Measurements from ENCODE around the gene FHIT.

FHIT gene

DNA sequence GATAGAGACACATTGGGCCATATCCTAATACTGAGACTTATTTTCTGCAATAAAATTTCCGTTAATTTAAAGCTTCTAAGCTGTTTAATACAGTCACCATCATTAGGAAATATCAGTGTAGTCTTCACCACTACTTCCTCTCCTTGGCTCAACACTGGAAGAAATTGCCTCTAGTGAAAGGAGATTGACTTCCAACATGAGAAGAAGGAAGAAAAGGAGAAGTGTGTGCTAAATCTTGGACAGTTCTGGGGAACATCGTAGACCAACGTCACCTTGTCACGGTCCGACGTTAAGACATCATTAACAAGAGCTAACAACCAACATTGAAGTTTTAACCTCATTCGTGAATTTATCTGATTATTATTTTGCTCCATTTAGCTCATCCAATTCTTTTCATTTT, 1214.4 kb downstream of the FHIT start:
- in situ Hi-C loops (cut with MboI; ENCODE audit: low sequenced_read_pairs) = no loop called here

DNA sequence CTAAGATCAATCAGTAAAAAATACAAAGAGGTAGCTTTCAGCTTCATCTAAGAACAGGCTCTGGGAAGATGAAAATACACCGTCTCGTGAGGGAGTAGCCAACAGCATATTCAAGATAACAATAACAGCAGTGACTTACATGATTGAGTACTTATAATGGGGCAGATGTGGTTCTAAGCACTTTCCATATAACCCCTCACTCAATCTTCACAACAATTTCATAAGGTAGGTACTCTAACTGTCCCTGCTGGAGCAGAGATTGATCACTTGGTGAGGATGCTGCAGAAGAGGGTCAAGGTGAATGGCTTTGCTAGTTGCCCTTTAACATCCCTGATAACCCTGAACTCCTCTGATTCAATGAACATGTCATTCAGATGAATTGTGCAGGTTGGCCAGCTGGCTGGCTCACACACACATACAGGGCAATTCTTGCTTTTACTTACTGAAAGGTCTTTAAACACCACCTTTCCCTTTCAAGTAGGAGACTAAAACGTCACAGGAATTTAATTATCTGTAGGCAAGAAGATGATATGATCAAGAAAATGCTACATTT, 1217.3 kb downstream of the FHIT start:
- in situ Hi-C loops (cut with MboI; ENCODE audit: low sequenced_read_pairs) = no loop called here

DNA sequence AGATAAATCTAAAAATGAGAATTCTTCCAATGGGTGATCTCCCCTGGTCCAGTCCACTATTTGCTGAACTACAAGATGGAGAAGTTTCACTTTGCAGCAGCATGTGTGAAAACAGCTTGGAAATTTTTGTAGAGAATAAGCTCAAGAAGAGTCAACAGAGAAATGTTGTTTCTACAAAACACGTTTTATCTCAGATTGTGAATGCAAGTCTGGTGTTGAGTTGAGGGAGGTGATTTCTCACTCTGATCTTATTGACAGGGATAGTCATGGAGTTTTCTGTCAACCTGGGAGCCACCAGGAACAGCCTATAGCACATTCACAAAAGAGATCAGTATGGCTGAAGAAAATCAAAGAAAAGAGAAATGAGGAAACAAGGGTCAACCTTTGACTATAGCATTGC, 1220.3 kb downstream of the FHIT start:
- in situ Hi-C loops (cut with MboI; ENCODE audit: low sequenced_read_pairs) = no loop called here

DNA sequence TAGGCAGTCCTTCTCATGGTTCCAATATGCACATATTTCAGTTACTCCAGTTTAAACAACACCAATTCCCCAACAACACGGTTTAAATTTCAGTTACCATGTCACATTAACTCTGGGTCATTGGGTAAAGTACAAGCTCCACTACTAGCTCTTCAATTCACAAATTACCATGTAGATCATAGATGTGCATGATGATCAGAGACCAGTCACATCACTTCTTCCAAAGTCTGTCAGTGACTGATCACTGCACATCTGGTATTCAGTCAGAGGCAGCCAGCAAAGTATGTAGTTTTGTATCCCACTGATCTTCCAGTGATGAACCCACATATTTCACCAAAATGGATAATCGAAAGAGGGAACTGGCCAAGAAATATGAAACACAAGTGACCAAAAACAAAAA, 1223.0 kb downstream of the FHIT start:
- in situ Hi-C loops (cut with MboI; ENCODE audit: low sequenced_read_pairs) = no loop called here

DNA sequence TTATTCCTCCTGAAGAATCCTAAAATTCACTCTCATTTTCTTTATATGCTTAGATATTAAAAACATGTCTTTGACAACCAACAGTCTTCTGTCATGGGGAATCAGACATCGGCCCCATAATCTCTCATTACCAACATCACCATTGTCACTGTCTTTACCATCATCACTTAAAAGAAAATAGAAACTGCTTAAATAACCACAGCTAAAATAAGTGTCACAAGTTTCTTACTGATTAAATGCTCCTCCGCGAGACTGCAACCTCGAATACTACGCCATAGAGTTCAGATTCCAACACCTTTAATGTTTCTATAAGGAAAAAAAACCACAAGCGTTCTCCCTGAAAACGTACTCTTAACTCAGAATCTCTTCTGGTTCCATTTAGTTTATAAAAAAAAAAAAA, 1223.9 kb downstream of the FHIT start:
- in situ Hi-C loops (cut with MboI; ENCODE audit: low sequenced_read_pairs) = no loop called here

DNA sequence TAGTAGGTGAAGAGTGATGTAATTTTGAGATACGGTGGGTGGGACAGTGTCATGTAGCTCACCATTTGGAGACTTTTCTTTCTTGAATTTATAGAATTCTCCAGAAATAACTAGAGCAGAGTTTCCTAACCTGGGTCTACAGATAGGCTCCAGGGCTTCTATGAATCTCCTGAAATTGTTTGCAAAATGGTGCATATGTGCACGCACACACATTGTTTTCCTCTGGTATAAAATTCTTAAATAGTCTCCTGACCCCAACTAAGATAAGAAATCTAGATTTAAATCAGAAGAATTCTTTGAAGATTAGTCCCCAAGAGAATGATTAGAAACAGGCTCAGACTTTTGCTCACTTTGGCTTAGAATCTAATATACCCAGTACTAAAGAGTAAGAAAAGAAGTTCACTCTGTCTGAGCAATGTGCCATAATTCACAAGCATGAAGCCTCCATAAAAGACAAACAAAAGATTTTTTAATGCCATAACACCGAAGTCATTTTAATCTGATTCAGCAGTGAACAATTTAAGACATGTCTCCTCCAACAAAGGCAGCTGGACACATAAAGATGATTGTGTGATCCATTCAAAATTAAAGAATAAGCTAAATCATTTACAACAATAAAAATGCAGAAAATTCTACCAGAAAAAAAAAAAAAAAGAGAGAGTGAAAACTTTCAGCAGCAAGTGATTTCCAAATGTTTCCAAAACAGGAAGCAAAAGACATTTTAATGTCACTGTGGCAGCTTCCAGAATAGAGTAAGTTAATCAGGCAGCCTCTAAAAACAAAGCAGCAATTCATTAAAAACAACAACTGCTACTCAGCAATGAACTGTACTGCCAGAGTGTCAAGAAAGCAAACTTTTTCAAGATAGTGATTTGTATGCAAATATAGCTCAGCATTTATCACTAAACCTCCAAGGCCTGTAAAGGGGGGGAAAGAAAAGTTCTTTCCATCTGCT, 1225.9 kb downstream of the FHIT start:
- in situ Hi-C loops (cut with MboI; ENCODE audit: low sequenced_read_pairs) = no loop called here

DNA sequence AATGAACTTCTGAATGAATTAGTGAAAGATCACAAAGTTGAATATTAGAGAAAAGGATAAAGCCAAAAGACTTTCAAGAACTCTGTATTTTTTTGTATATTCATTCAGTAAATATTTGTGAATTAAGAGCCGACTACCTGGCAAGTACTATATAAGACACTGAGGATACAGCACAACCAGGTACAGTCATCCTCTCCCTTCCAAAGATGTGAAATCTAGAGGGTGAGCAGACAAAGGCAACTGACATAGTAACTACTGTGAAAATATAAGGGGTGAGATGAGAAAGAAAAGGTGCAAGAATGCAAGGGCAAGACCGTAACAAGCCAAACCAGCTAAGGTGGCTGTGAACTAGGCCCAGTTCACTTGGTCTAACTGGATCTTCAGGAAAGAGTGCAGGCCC, 1226.9 kb downstream of the FHIT start:
- in situ Hi-C loops (cut with MboI; ENCODE audit: low sequenced_read_pairs) = no loop called here

DNA sequence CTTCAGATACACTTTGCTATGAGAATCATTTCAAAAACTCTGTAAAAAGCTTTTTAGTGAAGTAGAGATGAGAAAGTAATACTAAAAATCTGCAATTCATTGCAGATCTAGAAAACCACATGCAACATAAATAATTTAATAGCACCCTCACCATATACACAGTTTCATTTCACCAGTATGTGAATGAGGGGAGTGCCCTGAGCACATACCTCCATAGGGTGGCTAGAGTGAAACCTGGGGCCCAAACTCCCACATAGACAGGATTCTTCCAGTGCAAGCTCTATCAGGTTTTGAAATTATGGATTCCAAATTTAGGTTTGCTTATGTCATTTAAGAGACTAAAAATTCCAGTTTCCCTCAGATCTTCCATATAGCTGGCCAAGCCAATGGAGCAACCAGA, 1228.1 kb downstream of the FHIT start:
- in situ Hi-C loops (cut with MboI; ENCODE audit: low sequenced_read_pairs) = no loop called here

DNA sequence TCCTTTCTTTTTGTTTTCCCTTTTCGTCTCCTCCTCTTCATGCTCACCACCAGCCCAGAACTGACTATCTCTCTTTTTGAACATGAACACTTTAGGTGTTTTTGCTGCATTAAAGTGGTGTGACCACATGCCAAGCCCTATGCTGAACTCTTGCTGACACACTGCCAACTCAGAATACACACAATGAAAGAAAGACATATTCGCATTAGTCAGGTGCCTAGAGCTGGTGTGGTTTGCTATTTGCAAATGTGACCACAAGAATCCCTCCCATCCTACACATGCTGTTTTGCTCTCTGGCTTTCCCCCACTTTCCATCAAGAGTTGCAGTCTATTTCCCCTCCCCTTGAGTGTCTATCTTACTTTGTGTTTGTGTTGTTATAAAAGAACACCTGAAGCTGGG, 1233.6 kb downstream of the FHIT start:
- in situ Hi-C loops (cut with MboI; ENCODE audit: low sequenced_read_pairs) = no loop called here

DNA sequence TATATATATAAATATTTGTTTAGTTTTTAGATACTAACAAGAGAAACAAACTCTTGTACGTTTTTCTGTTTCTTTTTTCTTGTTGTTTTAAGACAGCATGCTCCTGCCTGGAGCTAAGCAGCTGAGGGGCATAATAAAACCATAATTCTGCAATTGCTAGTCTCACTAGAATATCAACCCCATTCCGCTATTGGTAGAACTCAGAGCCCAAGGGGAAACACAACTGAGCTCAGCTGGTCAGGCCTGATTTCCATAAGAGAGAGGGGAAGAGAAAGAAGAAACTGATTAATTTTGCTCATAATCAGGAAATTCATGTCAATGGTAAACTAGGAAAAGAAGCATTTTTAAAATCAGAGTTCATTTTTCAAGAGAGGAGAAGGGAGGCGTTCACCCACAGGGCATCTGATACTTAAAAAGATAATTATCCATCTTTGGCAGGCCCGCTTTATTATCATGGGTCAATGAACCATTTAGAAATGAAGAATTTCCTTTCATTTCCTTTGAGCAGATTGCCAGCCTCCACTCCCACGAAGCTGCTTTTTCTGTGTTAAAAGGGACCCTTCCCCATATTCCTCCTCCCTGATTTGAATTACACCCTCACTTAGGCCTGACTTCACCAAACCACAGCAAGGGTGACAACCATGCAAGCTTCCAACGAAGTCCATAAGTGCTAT, 1236.1 kb downstream of the FHIT start:
- in situ Hi-C loops (cut with MboI; ENCODE audit: low sequenced_read_pairs) = no loop called here

DNA sequence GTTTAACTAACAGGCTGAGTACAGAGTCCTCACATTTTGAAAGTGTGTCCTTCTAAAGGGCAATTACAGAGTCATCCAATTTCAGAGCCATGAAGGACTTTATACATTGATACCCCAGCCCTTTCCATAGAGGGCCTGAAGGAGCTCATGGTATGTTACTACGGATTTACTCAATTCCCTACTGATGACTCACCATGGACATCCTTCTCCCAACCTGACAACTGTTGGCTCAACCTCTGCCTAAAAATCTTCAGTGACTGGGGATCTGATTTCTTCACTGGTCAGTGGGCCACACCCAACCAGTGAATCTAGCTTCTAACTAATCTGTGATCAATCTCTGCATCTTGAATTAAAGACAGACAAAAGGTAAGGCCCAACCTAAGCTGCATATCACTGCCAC, 1238.0 kb downstream of the FHIT start:
- in situ Hi-C loops (cut with MboI; ENCODE audit: low sequenced_read_pairs) = no loop called here

DNA sequence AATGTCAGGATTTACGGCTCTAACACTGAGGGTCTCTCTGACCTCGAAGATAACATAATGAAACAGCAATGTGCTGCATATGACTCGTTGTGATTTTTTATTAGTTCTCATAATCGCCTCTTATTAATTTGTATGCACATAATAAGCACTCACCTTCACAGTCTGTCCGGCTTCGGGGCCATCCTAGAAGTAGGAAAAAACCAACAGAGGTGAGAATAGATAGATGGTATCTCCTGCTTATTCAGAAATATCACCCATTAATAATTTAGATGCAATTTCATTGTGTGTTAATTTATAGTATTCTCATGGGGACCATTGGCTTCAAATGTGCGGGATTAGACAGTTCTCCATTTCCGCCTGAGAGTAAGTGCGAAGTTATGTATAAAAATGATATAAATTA, 1240.0 kb downstream of the FHIT start:
- in situ Hi-C loops (cut with MboI; ENCODE audit: low sequenced_read_pairs) = no loop called here

DNA sequence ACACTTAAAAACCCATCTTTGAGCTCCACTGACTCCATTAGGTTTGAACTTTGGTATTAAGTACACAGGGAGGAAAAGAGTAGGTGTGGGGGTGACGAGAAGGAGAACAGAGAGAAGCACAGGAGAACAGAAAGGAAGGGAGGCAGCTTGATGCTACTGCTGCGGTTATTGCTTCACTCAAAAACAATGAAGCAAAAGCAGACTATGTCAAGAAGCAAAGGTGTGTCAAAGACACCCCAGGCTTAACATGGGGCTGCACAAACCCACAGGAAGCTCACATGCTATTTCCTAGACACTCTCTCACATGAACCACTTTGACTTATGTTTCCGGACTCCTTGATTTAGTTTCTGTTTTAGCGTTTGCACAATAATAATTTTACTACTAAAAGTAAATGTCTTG, 1240.5 kb downstream of the FHIT start:
- in situ Hi-C loops (cut with MboI; ENCODE audit: low sequenced_read_pairs) = no loop called here

DNA sequence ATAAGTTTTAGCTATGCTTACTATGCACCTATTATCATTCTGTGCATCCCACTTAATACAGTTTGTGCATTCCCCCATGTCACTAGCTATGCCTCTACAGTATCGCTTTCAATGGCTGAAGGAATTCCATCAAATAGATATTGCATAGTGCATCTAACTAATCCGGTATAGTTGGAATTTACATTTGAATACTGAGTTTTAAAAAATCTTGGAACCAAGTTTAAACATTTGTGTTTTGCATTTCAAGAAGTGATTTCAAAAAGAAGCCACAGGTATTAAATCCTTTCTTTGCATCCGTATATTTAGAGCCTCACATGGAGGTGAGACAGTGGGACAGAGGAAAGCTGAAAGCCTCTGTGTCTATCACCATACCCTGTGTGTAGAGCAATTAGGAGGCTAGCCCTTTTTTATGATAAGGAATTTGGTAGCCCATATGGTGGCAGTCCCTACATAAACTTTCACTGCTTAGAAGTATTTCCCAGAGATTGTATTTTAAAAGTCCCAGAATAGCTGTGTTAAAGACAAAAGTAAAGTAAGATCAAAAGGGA, 1241.2 kb downstream of the FHIT start:
- in situ Hi-C loops (cut with MboI; ENCODE audit: low sequenced_read_pairs) = no loop called here

DNA sequence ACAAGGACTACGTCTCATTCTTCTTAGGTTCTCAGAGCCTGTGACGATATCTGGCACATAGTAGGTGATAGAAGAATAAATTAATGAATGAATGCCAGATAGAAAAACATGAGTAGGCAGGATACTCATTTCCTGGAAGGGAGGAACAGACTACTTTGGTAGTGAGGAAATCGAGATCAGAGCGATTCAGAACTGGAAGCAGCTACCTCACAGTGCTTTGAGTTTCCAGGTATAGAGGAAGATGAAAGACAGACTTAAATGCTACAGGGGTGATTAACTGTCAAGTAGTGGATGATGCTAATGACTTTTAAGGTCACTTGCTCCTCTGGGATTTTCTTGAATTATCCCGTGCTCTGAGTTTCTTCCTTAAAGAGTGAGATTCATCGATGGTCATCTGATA, 1249.9 kb downstream of the FHIT start:
- in situ Hi-C loops (cut with MboI; ENCODE audit: low sequenced_read_pairs) = no loop called here

DNA sequence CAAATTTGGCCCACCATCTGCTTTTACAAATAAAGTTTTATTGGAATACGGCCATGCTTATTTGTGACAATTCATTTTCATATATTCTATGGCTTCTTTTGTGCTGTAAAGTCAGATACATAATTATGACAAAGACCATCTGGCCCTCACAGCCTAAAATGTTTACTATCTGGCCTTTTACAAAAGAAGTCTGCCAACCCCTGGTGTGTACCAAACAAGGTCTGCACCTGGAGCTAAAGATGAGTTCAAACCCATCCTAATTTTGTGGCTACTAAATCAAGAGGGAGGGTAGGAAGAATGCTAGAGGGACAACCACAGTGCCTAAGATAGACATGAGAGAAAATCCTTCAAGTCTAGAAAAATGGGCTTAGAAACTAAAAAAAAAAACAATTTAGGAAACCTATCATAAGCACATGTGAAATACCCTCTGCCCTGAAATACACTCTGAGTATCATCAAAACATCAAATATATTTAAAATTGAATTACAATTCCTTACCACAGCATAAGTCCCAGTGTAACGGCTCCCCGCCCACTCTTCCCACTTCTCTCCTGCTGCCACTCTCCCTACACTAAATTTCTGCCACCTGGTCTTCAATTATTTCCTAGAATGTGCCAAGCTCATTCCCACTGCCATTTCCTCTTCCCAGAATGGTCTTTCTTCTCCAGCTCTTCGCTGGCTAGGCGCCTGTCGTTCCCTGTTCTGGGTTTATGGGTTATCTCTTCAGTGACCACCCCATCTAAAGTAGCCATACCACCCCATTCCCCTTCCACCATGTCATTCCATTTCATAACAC, 1250.7 kb downstream of the FHIT start:
- in situ Hi-C loops (cut with MboI; ENCODE audit: low sequenced_read_pairs) = no loop called here

DNA sequence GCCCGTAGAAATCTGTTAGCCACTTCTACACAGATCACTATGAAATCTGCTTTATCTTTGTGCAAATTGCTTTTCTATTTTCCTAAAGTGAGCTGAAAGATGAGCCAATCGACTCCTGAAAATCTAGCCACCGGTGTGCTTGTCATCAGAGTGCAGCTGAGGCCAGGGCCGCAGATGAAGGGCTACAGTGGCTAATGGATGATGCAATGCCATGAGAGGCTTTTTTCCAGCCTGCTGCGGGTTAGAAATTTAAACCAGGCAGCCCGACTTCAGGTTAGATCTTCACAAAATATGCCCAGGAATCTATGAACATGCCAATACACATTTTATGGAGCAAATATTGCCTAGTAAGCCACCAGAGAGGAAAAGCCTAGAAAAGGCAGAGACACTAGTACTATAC, 1253.2 kb downstream of the FHIT start:
- in situ Hi-C loops (cut with MboI; ENCODE audit: low sequenced_read_pairs) = no loop called here

DNA sequence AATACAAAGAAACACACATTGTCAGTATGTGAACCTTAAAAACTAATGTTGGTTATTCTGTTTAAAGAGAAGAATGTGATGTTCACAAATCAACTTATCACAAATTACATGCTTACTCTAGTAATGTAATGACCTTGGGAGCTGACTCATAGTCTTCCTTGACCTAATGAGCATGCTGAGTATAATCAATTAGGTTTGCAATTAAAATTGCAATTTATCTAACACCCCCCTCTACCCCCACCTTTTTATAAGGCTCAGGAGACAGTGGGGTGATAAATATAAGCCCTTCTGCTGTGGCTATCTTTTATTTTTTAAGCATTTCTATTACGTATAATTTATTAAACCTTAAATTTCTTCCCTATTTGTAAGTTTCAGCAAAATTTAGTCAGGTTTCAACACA, 1253.7 kb downstream of the FHIT start:
- in situ Hi-C loops (cut with MboI; ENCODE audit: low sequenced_read_pairs) = no loop called here

DNA sequence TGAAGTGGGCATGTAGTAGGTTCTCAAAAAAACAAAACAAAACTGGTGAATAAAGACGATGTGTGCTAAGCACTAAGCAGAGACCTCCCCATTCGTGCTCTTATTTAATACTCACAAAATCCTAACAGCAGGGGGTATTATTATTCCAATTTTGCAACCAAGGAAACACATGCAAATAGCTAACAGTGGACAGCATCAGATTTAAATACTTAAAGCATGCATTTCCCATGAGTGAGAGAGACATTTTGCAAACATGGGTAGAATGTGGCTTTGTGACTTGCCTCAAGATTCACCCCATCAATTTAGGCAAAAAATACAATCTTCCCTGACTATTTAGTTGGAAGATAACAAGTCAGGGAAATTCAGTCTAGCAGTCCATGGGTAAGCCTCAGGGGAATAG, 1255.2 kb downstream of the FHIT start:
- in situ Hi-C loops (cut with MboI; ENCODE audit: low sequenced_read_pairs) = no loop called here

DNA sequence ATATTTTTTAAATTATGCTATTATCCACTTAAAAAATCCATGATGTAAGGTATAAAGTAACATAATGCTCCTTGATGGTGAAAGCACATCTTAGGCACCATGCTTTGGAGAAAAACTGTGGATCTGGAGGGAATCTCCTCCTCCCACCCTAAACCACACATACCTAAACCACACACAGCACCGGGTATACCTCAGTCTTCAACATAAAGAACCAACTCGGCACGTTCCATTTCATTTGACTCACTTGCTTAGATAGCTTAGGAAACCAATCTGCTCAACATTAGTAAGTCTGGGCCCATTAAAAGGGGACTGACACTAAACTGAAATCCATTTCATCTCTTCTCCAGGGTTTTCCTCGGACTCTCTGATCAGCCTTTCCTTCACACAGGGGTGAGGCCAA, 1255.7 kb downstream of the FHIT start:
- in situ Hi-C loops (cut with MboI; ENCODE audit: low sequenced_read_pairs) = no loop called here

DNA sequence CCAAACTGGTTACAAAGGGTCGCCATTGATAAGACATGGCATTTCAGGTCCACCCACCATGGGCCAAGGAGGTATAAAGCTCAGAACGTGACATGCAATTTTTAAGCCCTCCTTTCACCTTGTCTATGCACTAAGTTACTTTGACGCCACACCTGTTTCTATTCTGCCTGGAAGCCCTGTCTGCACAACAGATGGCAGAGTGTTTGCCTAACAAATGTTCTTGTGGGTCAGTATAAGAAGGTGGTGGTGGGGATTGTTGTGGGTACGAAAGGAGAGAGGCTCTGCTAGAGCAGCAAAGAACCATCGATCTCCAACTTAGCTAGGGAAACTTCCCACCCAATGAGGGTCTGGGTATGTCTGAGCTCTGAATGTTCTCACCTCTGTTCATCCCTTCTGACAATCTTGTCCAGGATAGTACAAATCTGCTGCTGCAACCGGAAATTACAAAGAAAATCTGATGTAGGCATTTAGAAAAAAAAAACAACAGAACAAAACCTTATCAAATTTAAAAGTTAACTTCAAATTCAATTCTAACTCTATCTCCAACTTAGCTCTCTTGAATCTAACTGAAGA, 1256.4 kb downstream of the FHIT start:
- in situ Hi-C loops (cut with MboI; ENCODE audit: low sequenced_read_pairs) = no loop called here

Measured in HL-60/S4 treated with retinoic acid at 250 ng/mL for 4 days and 3 days (cell line).